Stimulated activated naive CD8-positive, alpha-beta T cell treated with anti-CD3 and anti-CD28 coated beads, Interleukin-15, amount 100 ng/mL, for 72 hours (primary cell): ENCODE data around the gene ZNF384.

Experiments used
- ATAC-seq: fragments of 150-1000 bp; cut with Tn5 transposase; 2 replicates; pipeline ENCODE4 v1.10.0; 2021; ENCODE audit warnings: mild to moderate bottlenecking, moderate library complexity
- DNase-seq, 2 donors: peaks; one replicate each; pipeline ENCODE4 v3.0.0; 2021 to 2022
- H3K27ac Mint-ChIP-seq, 2 donors: one replicate each; pipeline ENCODE4 v1.8.0; 2022; ENCODE audit warnings: mild to moderate bottlenecking in 2 of 2, mixed read lengths in 2 of 2, moderate library complexity in 2 of 2
- H3K27me3 Mint-ChIP-seq: one replicate; pipeline ENCODE4 v1.8.0; 2022; ENCODE audit warnings: mixed read lengths
- H3K4me1 Mint-ChIP-seq: one replicate; pipeline ENCODE4 v1.8.0; 2022; ENCODE audit warnings: mild to moderate bottlenecking, mixed read lengths
- H3K4me3 Mint-ChIP-seq, 2 donors: one replicate each; pipeline ENCODE4 v1.8.0; 2022; ENCODE audit warnings: mild to moderate bottlenecking in 2 of 2, mixed read lengths in 2 of 2, moderate library complexity in 1 of 2
- H3K9me3 Mint-ChIP-seq, 2 donors: one replicate each; pipeline ENCODE4 v1.8.0; 2022; ENCODE audit warnings: mixed read lengths in 2 of 2

The ZNF384 gene

DNA sequence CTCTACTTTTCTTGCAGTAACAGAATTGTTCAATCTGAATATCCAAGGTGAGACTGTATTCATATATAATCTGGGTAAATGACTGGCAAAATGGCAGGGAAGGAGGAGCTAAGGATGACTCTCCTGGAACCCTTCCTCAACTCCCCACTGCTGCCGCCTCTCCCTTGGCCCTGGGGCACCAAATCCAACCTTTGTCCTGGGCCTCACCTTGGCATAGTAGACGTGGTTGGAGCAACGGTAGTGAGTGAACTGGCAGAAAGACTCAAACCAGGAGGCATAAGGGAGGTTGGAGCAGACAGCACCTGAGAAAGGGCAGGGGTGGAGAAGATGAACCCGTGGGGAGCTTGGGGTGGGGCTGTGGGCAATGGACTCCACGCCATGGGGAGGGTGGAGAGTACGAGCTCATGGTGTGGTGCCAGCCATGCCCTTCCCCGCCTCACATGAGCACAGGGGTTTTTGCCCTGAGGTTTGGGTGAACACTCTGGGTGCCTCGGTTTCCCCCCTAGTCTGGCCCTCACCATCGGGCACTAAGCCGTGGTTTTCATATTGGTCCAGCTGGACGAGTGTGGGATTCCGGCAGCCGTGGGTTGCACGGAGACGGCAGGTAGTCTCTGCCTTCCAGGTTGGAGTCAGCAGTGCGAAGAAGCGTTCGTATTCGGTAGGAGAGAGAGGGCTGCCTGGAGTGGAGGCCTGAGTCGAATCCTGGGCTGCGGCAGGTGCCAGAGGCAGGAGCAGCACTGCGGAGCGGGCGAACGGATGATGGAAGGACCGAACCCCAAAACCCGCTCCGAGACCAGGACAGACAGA is 42.7 kb downstream of the ZNF384 start:
- Mint-ChIP-seq H3K9me3 (peaks cover 13 to 20% of the 10 kb centered on the region in 2 donors), H3K27ac (peak overlapping the region; percentile 86 to 92), H3K4me1 (peaks cover 17% of the 10 kb centered on the region), H3K27me3 (no peaks in the 10 kb centered on the region), H3K4me3 (peak overlapping the region; percentile 81 to 91)
- ATAC-seq (no peak), DNase-seq (no peak)

DNA sequence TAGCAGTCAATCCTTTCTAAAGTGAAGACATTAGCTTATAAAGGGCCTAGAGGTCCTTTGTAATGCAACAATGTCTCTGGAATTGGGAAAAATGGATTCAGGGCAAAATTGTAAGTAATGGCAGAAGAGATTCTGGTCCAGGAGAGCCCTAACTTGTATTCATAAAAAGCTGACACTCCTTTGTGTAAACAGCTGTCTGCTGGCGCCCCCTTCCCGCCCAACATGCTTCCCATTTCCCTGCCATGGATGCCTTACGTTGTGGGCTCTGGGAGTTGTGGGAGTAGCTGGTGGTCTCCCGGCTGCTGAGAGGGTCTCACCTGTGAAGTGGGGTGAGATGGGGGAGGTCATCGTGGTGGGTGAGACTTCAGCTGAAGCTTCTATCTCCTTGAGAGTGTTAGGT is 44.3 kb downstream of the ZNF384 start:
- ATAC-seq = no peak
- H3K4me1 Mint-ChIP-seq = peaks cover 17% of the 10 kb centered on the region
- H3K9me3 Mint-ChIP-seq = peaks cover 13 to 20% of the 10 kb centered on the region in 2 donors
- H3K27ac Mint-ChIP-seq = no peak overlapping the region
- DNase-seq = no peak
- no peak overlapping the region for H3K4me3 Mint-ChIP-seq
- H3K27me3 Mint-ChIP-seq = no peaks in the 10 kb centered on the region

DNA sequence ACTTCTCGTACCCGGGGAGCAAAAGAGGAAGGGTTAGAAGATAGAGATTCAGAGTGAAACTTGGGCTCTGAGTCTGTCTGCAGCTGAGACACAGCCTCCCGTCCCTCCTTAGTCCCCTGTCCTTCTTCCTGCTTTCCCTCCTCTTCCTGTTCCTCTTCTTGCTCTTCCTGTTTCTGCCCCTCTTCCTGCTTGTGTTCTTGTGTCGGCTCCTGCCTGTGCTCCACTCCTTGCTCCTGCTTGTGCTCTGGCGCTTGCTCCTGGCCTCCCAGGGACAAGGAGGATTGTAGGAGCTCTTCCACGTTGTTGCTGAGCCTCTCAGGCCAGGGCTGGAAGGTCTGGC is 44.9 kb downstream of the ZNF384 start:
- Mint-ChIP-seq H3K4me1 (peaks cover 20% of the 10 kb centered on the region), H3K9me3 (peaks cover 13 to 20% of the 10 kb centered on the region in 2 donors), H3K4me3 (no peak overlapping the region), H3K27ac (peak overlapping the region; percentile 23 to 54), H3K27me3 (no peaks in the 10 kb centered on the region)
- DNase-seq (no peak), ATAC-seq (no peak)

DNA sequence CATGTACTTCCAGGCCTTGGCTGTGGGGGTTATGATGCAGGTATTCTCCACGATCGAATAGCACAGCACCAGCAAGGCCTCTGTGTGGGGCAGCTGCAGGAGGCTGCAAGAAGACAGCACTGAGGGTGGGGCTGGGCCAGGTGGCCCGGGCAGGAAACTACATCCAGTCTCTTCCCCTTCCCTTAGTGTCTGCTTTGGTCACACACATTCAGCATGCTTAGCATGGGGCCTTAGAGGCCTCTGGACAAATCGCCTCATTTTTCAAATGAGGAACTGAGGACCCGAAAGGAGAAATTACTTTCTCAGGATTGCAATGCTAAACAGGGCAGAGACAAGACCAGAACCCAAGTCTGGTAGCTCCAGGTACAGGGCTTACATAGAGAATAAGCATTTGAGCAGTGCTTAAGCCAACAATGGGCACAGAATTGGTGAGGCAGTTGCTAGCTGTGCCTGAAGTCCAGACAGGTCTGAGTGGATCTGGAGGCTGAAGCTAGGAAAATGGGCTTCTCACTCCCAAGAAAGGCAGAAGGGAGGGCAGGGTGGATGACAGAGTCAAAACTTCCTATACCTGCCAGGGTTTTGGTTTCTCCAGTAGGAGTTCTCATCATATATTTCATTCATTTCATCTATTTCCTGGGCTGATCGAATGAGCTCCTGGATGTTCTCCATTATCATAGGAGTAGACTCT is 45.5 kb downstream of the ZNF384 start:
- H3K27ac Mint-ChIP-seq = no peak overlapping the region
- no peak for ATAC-seq
- peaks cover 22% of the 10 kb centered on the region for H3K4me1 Mint-ChIP-seq
- peaks cover 13 to 20% of the 10 kb centered on the region in 2 donors for H3K9me3 Mint-ChIP-seq
- DNase-seq = no peak
- no peak overlapping the region for H3K4me3 Mint-ChIP-seq
- no peaks in the 10 kb centered on the region for H3K27me3 Mint-ChIP-seq

DNA sequence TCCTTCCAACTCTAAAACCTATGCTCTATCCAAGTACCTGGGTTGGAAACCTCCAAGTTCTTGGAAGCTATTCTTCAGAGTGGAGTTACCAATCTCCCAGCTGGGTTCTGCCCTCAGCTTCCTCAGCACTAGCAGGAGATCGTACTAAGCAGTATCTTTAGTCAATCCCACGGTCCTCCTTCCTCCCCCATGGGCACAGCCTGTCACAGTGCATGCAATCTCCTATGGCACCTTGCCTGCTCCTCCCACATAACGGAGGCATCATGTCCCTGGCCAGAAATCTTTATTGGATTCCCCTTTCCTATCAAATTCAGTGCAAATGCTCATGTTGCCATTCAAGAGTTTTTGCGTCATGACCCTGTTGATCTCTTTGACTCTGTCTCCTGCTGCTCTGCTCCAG is 48.0 kb downstream of the ZNF384 start:
- no peak overlapping the region for H3K4me3 Mint-ChIP-seq
- DNase-seq = no peak
- H3K27ac Mint-ChIP-seq = no peak overlapping the region
- ATAC-seq = no peak
- no peaks in the 10 kb centered on the region for H3K27me3 Mint-ChIP-seq
- H3K9me3 Mint-ChIP-seq = peaks cover 13 to 20% of the 10 kb centered on the region in 2 donors
- peaks cover 29% of the 10 kb centered on the region for H3K4me1 Mint-ChIP-seq

DNA sequence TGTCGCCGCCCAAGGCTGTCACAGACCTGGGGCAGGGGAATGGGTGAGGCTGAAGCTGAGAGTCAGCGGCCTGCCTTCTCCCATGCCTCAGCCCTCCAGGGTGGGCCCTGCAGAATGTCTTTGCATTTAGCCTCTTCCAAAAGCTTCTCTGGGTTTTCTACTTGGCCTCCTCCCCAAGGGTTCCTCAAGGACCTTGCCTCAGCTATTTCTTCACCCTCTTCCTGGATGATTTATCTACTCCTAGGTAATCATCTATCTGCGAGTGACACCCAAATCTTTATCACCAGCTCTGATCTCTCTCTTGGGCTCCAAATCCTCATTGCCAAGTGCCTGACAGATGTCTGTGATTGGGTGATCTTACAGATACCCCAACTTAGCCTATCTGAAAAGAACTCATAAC is 48.7 kb downstream of the ZNF384 start:
- H3K4me1 Mint-ChIP-seq = peaks cover 35% of the 10 kb centered on the region
- no peak overlapping the region for H3K4me3 Mint-ChIP-seq
- no peak for ATAC-seq
- no peak for DNase-seq
- H3K9me3 Mint-ChIP-seq = peaks cover 13 to 20% of the 10 kb centered on the region in 2 donors
- no peak overlapping the region for H3K27ac Mint-ChIP-seq
- no peaks in the 10 kb centered on the region for H3K27me3 Mint-ChIP-seq

DNA sequence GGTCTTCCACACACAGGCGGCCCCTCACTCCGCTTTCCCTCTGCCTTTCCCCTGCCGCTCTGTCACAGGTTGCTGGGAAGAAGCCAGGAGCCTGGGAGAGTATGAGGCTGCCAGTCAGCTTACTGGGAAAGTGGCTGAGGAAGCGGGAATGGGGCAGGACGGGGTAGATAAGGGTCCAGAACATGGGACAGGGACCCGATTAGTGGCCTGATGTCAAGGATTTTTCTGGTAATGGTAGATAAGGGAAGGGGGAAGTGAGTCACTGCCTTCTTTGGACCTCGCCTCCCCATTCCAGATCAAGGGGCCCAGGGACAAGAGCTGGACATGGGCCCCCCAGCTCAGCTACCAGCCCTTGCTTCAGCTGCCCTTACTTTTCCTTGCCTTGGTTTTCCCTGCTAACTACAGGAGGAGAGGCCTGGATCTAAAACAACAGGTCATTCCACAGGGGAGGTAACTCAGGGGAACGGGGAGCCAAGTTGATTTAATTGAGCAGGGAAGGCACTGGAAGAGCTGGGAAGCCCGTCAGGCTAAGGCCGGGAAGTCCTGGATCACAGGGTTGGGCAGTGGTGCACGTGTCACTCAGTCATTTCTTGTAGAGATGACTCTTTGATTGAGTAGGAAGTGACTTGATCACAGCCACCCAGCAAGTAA is 49.9 kb downstream of the ZNF384 start:
- DNase-seq (no peak), ATAC-seq (no peak)
- H3K4me3 Mint-ChIP-seq = no peak overlapping the region
- no peaks in the 10 kb centered on the region for H3K27me3 Mint-ChIP-seq
- H3K9me3 Mint-ChIP-seq = peaks cover 9 to 10% of the 10 kb centered on the region in 2 donors
- peaks cover 44% of the 10 kb centered on the region for H3K4me1 Mint-ChIP-seq
- no peak overlapping the region for H3K27ac Mint-ChIP-seq

DNA sequence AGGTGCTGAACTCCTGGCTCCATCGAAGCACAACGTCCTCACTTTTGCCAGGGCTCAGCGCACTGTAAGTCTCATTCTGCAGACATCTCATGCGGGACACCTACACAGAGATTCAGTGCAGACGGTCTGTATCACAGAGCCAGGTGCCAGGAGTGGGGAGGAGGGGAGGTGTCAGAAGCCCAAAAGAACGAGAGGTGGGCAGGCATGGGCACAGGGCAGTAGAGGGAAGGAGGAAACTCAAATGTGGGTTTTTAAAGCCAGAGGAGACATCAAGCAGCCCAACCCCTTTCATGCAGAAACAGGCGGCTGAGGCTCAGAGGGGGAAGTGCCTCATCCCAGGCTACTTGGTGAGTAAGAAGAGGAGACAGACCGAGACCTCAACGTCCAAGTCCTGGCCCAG is 50.9 kb downstream of the ZNF384 start:
- H3K4me3 Mint-ChIP-seq = no peak overlapping the region
- peaks cover 51% of the 10 kb centered on the region for H3K4me1 Mint-ChIP-seq
- H3K9me3 Mint-ChIP-seq = peaks cover 4 to 6% of the 10 kb centered on the region in 2 donors
- DNase-seq = no peak
- ATAC-seq = no peak
- no peaks in the 10 kb centered on the region for H3K27me3 Mint-ChIP-seq
- peak overlapping the region in 1 of 2 donors; percentile 37 for H3K27ac Mint-ChIP-seq

DNA sequence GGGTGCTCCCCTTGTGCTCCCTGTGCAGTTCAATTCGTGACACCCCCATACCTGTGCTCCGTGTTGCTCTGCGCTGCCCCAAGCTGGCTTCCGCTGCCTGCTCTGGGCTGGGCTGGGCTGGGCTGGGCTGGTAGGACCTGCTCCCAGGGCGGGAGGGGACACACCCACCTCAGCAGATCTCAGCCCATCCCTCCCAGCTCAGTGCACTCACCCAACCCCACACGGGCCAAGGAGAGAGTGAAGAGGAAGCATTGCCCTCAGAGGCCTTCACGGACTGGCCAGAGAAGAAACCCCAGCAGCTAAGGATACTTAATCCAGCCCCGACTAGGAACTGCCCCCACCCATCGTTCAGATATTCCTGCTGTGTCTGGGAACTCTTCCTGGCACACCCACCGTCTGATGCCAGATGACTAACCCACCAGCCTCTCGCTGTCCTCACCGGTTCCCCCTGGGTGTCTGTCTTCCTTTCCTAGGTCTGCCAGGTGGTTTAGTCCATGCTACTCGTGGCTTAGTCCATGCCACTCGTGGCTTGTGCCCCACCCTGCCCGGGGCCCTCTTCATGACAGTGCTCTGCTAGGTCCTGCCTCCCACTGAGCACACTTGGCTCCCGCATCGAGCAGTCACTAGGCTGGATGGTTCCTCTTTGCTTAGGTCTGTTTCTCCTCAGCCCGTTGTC is 53.2 kb downstream of the ZNF384 start, which contains the start of gene LPAR5:
Gene LPAR5, minus strand, starts transcription at position 104 of the 676 bp plus-strand sequence. CDS start 14,711 bp downstream, outside the sequence.
- no peaks in the 10 kb centered on the region for H3K9me3 Mint-ChIP-seq
- peak within 1 kb of the TSS; percentile 93 to 97 for H3K27ac Mint-ChIP-seq
- no peaks in the 10 kb centered on the region for H3K27me3 Mint-ChIP-seq
- H3K4me3 Mint-ChIP-seq = peak within 1 kb of the TSS; percentile 85 to 88
- ATAC-seq (peak; percentile 73), DNase-seq (peak; percentile 40 to 43)
- H3K4me1 Mint-ChIP-seq = peaks cover 74% of the 10 kb centered on the region

DNA sequence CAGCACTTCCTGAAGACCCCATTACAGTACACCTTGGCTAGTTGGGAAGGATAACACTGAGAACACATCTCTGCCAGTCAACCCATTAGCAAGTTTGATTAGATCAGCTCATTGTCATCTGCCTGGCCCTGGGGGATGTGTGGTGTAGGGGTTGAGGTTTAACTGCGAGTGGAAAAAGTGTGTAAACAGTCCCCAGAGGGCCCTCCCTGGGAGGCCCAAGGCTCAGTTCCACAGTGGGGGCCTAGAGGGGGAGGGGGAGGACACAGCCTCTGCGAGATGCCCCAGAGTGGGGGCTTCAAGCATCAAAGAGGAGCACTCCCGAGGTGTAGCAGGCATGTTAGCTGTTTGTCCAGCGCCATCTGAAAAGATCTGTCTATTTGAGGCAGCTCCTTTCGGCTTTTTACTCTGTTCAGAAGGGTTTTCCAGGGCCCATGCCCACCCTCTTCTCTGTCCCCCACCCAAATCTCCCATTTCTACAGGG is 53.8 kb downstream of the ZNF384 start:
- Mint-ChIP-seq H3K27me3 (no peaks in the 10 kb centered on the region), H3K4me1 (peaks cover 80% of the 10 kb centered on the region), H3K27ac (peak overlapping the region; percentile 93 to 97), H3K9me3 (no peaks in the 10 kb centered on the region), H3K4me3 (peak overlapping the region; percentile 85 to 88)
- peak; percentile 91 for ATAC-seq
- DNase-seq = peak; percentile 70 to 82

DNA sequence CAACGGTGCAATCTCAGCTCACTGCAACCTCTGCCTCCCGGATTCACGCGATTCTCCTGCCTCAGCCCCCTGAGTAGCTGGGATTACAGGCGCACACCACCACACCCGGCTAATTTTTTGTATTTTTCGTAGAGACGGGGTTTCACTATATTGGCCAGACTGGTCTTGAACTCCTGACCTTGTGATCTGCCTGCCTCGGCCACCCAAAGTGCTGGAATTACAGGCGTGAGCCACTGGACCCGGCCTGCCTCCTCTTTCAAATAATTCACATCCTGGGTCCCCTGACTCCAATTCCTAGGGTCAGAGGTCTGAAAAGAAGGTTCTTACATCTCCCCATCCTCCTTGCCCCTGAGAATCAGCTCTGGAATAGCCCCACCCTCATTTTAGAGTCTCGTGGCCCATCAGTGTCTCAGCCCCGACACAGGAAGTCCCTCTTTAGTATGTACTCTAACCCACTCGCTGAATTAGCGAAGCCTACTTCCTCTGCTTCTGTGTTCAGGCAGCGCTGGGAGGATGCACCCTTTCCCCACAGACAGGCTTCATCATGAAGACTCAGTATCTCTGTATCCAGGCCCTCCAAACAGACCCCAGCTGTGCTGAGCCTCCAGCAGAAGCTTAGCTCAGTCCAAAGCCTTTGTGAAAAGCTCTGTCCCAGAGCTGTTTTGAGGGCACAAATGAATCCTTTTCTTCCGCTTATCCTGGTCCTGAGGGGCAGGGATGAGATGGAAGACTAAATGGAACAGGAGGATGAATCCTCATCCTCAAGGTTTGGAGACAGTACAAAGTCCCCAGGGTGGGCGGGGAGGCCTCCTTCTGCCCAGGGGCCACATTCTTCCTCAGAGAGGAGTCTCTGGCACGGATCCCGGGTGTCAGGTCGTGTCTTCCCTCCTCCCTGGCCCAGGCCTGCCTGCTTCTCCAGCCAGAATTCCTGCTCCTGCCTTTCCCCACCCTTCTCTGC is 56.9 kb downstream of the ZNF384 start:
- Mint-ChIP-seq H3K4me1 (peaks cover 77% of the 10 kb centered on the region), H3K27ac (peak overlapping the region; percentile 98 to 99), H3K4me3 (peak overlapping the region; percentile 83 to 92), H3K9me3 (no peaks in the 10 kb centered on the region), H3K27me3 (no peaks in the 10 kb centered on the region)
- ATAC-seq (peak; percentile 67), DNase-seq (peak; percentile 52 to 63)

DNA sequence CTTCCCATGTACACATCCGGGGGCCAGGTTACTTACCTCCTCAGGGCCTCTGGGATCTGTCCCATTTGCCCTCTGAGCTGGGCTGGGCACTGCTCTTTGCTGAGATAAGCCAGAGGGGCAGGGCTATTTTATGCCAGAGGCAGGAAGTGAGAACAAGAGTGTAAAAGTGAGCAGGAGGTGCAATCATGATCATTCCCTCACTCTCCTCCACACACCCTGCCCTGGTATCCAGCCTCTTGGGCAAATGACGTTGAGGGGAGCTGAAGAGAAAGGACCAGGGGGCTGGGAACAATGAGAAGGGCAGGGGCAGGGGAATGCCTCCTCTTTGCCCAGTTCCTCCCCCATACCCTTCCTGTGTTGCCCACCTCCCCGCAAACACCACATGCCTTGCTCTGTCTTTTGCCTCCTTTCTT is 57.6 kb downstream of the ZNF384 start:
- H3K4me3 Mint-ChIP-seq = peak overlapping the region; percentile 83 to 92
- H3K9me3 Mint-ChIP-seq = no peaks in the 10 kb centered on the region
- peaks cover 82% of the 10 kb centered on the region for H3K4me1 Mint-ChIP-seq
- H3K27ac Mint-ChIP-seq = peak overlapping the region; percentile 98 to 99
- peak; percentile 24 for ATAC-seq
- H3K27me3 Mint-ChIP-seq = no peaks in the 10 kb centered on the region
- no peak for DNase-seq

DNA sequence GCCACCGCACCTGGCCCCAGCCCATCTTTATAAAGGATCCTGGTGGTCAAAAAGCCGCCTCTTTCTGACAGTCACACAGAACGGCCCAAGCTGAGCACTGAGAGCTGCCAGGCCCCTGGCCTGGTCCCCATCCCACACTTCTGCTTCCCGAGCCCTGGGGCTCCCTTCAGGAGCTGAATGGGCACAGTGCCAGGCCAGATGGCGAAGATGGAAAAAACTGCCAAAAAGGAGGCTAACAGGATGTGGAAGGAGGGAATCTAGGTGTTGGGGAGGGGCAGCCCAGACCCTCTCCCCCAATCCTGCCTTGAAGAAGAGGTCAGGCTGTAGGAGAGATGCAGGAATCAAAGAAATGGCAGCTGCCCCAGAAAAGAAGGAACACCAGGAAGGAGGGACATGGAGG is 58.4 kb downstream of the ZNF384 start:
- Mint-ChIP-seq H3K4me1 (peaks cover 79% of the 10 kb centered on the region), H3K9me3 (no peaks in the 10 kb centered on the region), H3K27ac (peak overlapping the region; percentile 53 to 98), H3K27me3 (no peaks in the 10 kb centered on the region), H3K4me3 (peak overlapping the region; percentile 83 to 92)
- no peak for ATAC-seq
- DNase-seq = no peak

DNA sequence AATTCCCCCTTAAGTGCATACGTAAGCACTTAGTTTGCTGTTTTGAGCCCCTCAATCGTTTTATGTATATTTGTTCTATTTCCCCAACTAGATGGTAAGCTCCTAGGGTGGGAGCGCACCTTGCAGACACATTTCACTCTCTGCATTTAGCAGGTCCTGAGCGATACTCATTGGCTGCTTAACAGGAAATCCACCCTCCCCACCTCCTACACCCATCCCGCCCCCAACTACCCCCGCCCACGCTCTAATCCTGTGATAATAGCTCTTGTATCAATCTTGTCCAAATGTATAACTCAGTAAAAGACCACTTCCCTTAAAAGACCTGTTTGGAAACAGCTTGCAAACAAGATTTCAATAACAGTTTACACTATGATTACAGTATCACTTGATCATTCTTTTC is 61.6 kb downstream of the ZNF384 start:
- Mint-ChIP-seq H3K4me1 (peaks cover 55% of the 10 kb centered on the region), H3K4me3 (peak overlapping the region; percentile 75 to 84), H3K27me3 (no peaks in the 10 kb centered on the region), H3K27ac (peak overlapping the region; percentile 84 to 89), H3K9me3 (no peaks in the 10 kb centered on the region)
- ATAC-seq = peak; percentile 71
- no peak for DNase-seq
